H1 (cell line): ENCODE results near the gene SKAP1. TPM values are rescaled to one million over a fixed set of nuclear protein-coding genes. Genes with fewer than 3 reads are reported as not detected.

Experiments
- CTCF ChIA-PET: fragments of 300-600 bp; sonication (Branson Sonifier 250); formaldehyde crosslinking; loops from one replicate; lab custom pipeline; 2021; ENCODE audit not compliant: partially characterized antibody; lab: Charles Lee
- POLR2A ChIA-PET: fragments of 300-600 bp; sonication (Branson Sonifier 250); formaldehyde crosslinking; loops from one replicate; lab custom pipeline; 2021; ENCODE audit warnings: inconsistent platforms; ENCODE audit not compliant: partially characterized antibody; lab: Charles Lee
- DNase-seq, 2 experiments: peaks; one replicate each; pipeline versions ENCODE4 v3.0.0 to v3.0.0-alpha.2; 2010 to 2022; ENCODE audit warnings: low spot score in 2 of 2, low read depth in 1 of 2, mixed read lengths in 1 of 2
- FAIRE-seq: peaks from 2 replicates; lab custom pipeline; 2011; peaks lifted over from hg19 to GRCh38; lab: Jason Lieb, UNC
- H2AFZ ChIP-seq: 2 replicates; pipeline ENCODE4 v1.8.1; 2012; ENCODE audit warnings: low read length, inconsistent platforms
- H2AK5ac ChIP-seq: 2 replicates; pipeline ENCODE4 v1.6.1; 2013; ENCODE audit warnings: low read depth, low read length
- H2BK120ac ChIP-seq: replicated peaks from 2 replicates; pipeline ENCODE3; 2013; ENCODE audit warnings: low read depth, low read length, inconsistent platforms
- H2BK12ac ChIP-seq: 2 replicates; pipeline ENCODE4 v1.6.1; 2013; ENCODE audit warnings: low read depth, low read length
- H2BK15ac ChIP-seq: 2 replicates; pipeline ENCODE4 v1.6.1; 2013; ENCODE audit warnings: low read length
- H2BK20ac ChIP-seq: 2 replicates; pipeline ENCODE4 v1.6.1; 2013; ENCODE audit warnings: low read length
- H2BK5ac ChIP-seq: 2 replicates; pipeline ENCODE4 v1.6.1; 2013; ENCODE audit warnings: low read depth, low read length
- H3K14ac ChIP-seq: 2 replicates; pipeline ENCODE4 v1.6.1; 2013; ENCODE audit warnings: inconsistent platforms; ENCODE audit not compliant: insufficient read length
- H3K18ac ChIP-seq: 2 replicates; pipeline ENCODE4 v1.6.1; 2013; ENCODE audit warnings: low read length; ENCODE audit errors: extremely low read depth
- H3K23ac ChIP-seq: 2 replicates; pipeline ENCODE4 v1.6.1; 2013; ENCODE audit warnings: inconsistent platforms; ENCODE audit not compliant: insufficient read length
- H3K23me2 ChIP-seq: 2 replicates; pipeline ENCODE4 v1.6.1; 2013; ENCODE audit warnings: low read depth, low read length
- H3K27ac ChIP-seq: 2 replicates; pipeline ENCODE4 v1.6.1; 2011; ENCODE audit warnings: low read depth, low read length, inconsistent platforms
- H3K27me3 ChIP-seq, 4 experiments: replicated peaks in 1 of 4; 1 replicate in 1 of 4; 2 replicates in 3 of 4; pipeline versions ENCODE4 v1.6.1 to v1.8.1; 2011 to 2013; ENCODE audit warnings: low read length in 3 of 4, mild to moderate bottlenecking in 3 of 4, inconsistent platforms in 2 of 4, mixed read lengths in 2 of 4, moderate library complexity in 1 of 4; ENCODE audit not compliant: control insufficient read depth in 3 of 4, insufficient read depth in 3 of 4; ENCODE audit errors: extremely low read depth in 1 of 4
- H3K36me3 ChIP-seq, 4 experiments: 2 replicates each; pipeline versions ENCODE4 v1.6.1 to v1.8.1; 2011 to 2013; ENCODE audit warnings: mild to moderate bottlenecking in 4 of 4, low read length in 3 of 4, moderate library complexity in 2 of 4, control low read depth in 1 of 4, inconsistent platforms in 1 of 4; ENCODE audit not compliant: insufficient read depth in 4 of 4, control insufficient read depth in 2 of 4
- H3K4ac ChIP-seq: replicated peaks from 2 replicates; pipeline ENCODE3; 2013; ENCODE audit warnings: low read length, low read depth, mixed read lengths, inconsistent platforms; ENCODE audit not compliant: insufficient read length
- H3K4me1 ChIP-seq, 4 experiments: replicated peaks in 1 of 4; 1 replicate in 1 of 4; 2 replicates in 3 of 4; pipeline versions ENCODE4 v1.6.1 to v1.8.1; 2011 to 2013; ENCODE audit warnings: low read length in 3 of 4, inconsistent platforms in 2 of 4, mixed read lengths in 1 of 4; ENCODE audit not compliant: insufficient read depth in 4 of 4, control insufficient read depth in 3 of 4
- H3K4me2 ChIP-seq, 2 experiments: 2 replicates each; pipeline versions ENCODE4 v1.6.1 to v1.8.1; 2011 to 2013; ENCODE audit warnings: low read depth in 2 of 2, low read length in 2 of 2, control low read depth in 1 of 2, inconsistent platforms in 1 of 2, mild to moderate bottlenecking in 1 of 2; ENCODE audit not compliant: insufficient read depth in 1 of 2
- H3K4me3 ChIP-seq, 4 experiments: fragments of 200-600, 300-600 bp in 1 of 4; sonication (generic), shearing (Covaris generic), sonication (Bioruptor Twin) in 1 of 4; 2 replicates each; pipeline versions ENCODE4 v1.5.1 to v1.8.1; 2011 to 2016; ENCODE audit warnings: low read length in 4 of 4, low read depth in 3 of 4, control low read depth in 2 of 4, inconsistent platforms in 2 of 4, mild to moderate bottlenecking in 2 of 4, mixed read lengths in 1 of 4, moderate library complexity in 1 of 4; ENCODE audit not compliant: insufficient read depth in 2 of 4; ENCODE audit errors: extremely low read depth in 1 of 4
- H3K56ac ChIP-seq: replicated peaks from 2 replicates; pipeline ENCODE3; 2013; ENCODE audit warnings: low read depth, mild to moderate bottlenecking, mixed read lengths, low read length, inconsistent platforms; ENCODE audit not compliant: insufficient read length
- H3K79me1 ChIP-seq: 2 replicates; pipeline ENCODE4 v1.6.1; 2013; ENCODE audit warnings: low read depth, low read length, control low read depth
- H3K79me2 ChIP-seq, 2 experiments: 2 replicates each; pipeline versions ENCODE4 v1.6.1 to v1.8.1; 2012 to 2013; ENCODE audit warnings: low read length in 2 of 2, mild to moderate bottlenecking in 2 of 2, inconsistent platforms in 1 of 2; ENCODE audit not compliant: insufficient read depth in 2 of 2, control insufficient read depth in 1 of 2
- H3K9ac ChIP-seq, 4 experiments: replicated peaks in 1 of 4; 1 replicate in 1 of 4; 2 replicates in 3 of 4; pipeline versions ENCODE4 v1.6.1 to v1.8.1; 2011 to 2013; ENCODE audit warnings: low read depth in 3 of 4, low read length in 3 of 4, control low read depth in 2 of 4, mild to moderate bottlenecking in 2 of 4, moderate library complexity in 2 of 4, inconsistent platforms in 1 of 4; ENCODE audit errors: extremely low read depth in 1 of 4
- H3K9me3 ChIP-seq, 2 experiments: 2 replicates each; pipeline versions ENCODE4 v1.6.1 to v1.8.1; 2012 to 2013; ENCODE audit warnings: mild to moderate bottlenecking in 2 of 2, moderate library complexity in 2 of 2, control low read depth in 1 of 2, inconsistent platforms in 1 of 2, low read depth in 1 of 2, low read length in 1 of 2, mixed read lengths in 1 of 2; ENCODE audit not compliant: insufficient read depth in 2 of 2
- H4K20me1 ChIP-seq, 2 experiments: replicated peaks in 1 of 2; 2 replicates each; pipeline versions ENCODE3 to v1.8.1; 2011 to 2013; ENCODE audit warnings: inconsistent platforms in 2 of 2, low read length in 2 of 2, mild to moderate bottlenecking in 1 of 2; ENCODE audit not compliant: insufficient read depth in 2 of 2, control insufficient read depth in 1 of 2
- H4K5ac ChIP-seq: 2 replicates; pipeline ENCODE4 v1.6.1; 2013; ENCODE audit warnings: low read length, low read depth, mixed read lengths, inconsistent platforms; ENCODE audit not compliant: insufficient read length
- H4K8ac ChIP-seq: 2 replicates; pipeline ENCODE4 v1.8.0; 2013; ENCODE audit warnings: mild to moderate bottlenecking, moderate library complexity, low read length, inconsistent platforms; ENCODE audit not compliant: insufficient read depth; ENCODE audit errors: extremely low read depth
- H4K91ac ChIP-seq: replicated peaks from 2 replicates; pipeline ENCODE3; 2013; ENCODE audit warnings: low read length, mixed read lengths, inconsistent platforms; ENCODE audit not compliant: insufficient read length
- EGR1 ChIP-seq: IDR thresholded peaks from 2 replicates; pipeline ENCODE4 v1.6.1; 2011; ENCODE audit warnings: low read depth, low read length, borderline replicate concordance
- POLR2A ChIP-seq, 2 experiments: IDR thresholded peaks; 1 replicate in 1 of 2; 2 replicates in 1 of 2; pipeline ENCODE4 v1.6.1; 2011; ENCODE audit warnings: low read depth in 2 of 2, low read length in 2 of 2, mild to moderate bottlenecking in 2 of 2; ENCODE audit errors: control extremely low read depth in 1 of 2
- POLR2AphosphoS5 ChIP-seq: IDR thresholded peaks from 2 replicates; pipeline ENCODE4 v1.6.1; 2011; ENCODE audit warnings: low read depth, low read length
- SIX5 ChIP-seq: IDR thresholded peaks from 2 replicates; pipeline ENCODE4 v1.6.1; 2011; ENCODE audit warnings: mild to moderate bottlenecking, low read depth, low read length
- SP1 ChIP-seq: IDR thresholded peaks from 2 replicates; pipeline ENCODE4 v1.6.1; 2011; ENCODE audit warnings: low read depth, low read length
- TBP ChIP-seq: IDR thresholded peaks from 2 replicates; pipeline ENCODE4 v1.6.1; 2011; ENCODE audit warnings: low read depth, low read length, improper control_type of control experiment
- WGBS, 2 experiments: shearing (Covaris generic) in 1 of 2; methylation state at CpG; one replicate each; pipeline versions ENCODE4 v1.1.6 to v1.1.7; 2013 to 2015; ENCODE audit warnings: low lambda C conversion rate in 2 of 2, mixed read lengths in 2 of 2, inconsistent platforms in 1 of 2, low coverage in 1 of 2, missing lambda C conversion rate in 1 of 2; ENCODE audit not compliant: insufficient replicate concordance in 2 of 2, insufficient coverage in 1 of 2, insufficient read length in 1 of 2; ENCODE audit errors: extremely low coverage in 1 of 2, missing lambda C conversion rate in 1 of 2; 5-methylcytosine and 5-hydroxymethylcytosine counted together
- polyA plus RNA-seq, 7 experiments: library from polyadenylated mRNA; depleted of rRNA in 3 of 7; stranded (reverse) in 5 of 7; unstranded in 2 of 7; fragments of >200 nt in 5 of 7; fragments of 200-250 nt in 2 of 7; gene quantifications; 1 replicate in 5 of 7; 2 replicates in 1 of 7; 4 replicates in 1 of 7; pipeline versions ENCODE4 v1.2.1 to v1.2.3, GENCODE V29; 2011 to 2013; ENCODE audit warnings: missing spikeins in 2 of 7, mixed read lengths in 2 of 7
- total RNA-seq: library from RNA; stranded (reverse); fragmentation: NEBNext Ultra II Directional; extraction: Animal tissue kit (Norgen Biotek cat#: 25700); gene quantifications from 2 replicates; pipeline ENCODE4 v1.2.1, GENCODE V29; 2021

Gene SKAP1
- total and polyA plus RNA-seq, 2 of the 8 experiments (the other 6 are each of a cell fraction or from before 2014, with no cell fraction given) = not detected

DNA sequence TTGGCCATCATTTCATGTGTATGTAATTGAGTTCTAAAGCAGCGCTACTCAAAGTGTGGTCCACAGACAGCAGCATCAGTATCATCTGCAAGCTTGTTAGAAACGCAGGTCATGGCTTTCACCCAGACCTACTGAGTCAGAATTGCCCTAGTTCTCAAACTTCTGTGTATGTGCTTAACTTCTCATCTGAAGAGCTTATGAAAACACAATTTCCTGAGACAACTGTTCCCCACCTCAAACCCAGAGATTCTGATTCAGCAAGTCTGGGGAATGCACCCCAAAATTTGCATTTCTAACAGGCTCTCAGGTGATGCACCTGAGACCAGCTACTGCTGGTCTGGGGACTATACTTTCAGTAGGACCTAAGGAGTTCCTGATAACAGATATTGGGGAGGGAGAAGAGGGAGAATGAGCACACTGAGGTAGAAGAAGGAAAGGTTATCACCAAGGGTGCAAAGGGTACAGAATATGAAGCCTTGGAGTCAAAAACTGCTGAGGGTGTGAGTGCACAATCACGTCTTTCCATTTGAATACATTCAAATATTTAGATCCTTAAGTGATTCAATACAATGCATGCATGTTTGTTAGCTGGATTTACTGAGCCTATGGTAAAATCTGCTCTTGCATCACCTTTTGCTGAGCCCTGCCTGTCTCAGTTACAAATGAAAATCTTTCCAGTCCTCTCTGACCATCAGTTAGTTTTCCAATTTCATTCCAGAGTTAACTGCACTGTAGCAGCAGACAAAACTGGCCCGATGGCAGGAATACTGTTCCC, 29.2 kb upstream of the SKAP1 start:
- Histone ChIP-seq H2BK20ac (no peak overlapping the region), H3K9me3 (peaks cover 0 to 4% of the 10 kb centered on the region in 2 experiments; a peak in 1 of 4 replicates), H4K91ac (no peak overlapping the region), H2AK5ac (no peak overlapping the region), H3K18ac (no peak overlapping the region), H3K56ac (no peak overlapping the region), H4K20me1 (no peaks in the 10 kb centered on the region), H3K4me3 (no peak overlapping the region), H2BK12ac (no peak overlapping the region), H2BK15ac (no peak overlapping the region), H3K4me1 (peaks cover 0 to 12% (median 4%) of the 10 kb centered on the region in 4 experiments; a peak in 5 of 7 replicates), H3K23me2 (no peaks in the 10 kb centered on the region; the same call in 1 of the 2 replicates), H2AFZ (no peak overlapping the region), H3K23ac (no peak overlapping the region), H3K27me3 (peaks cover 4 to 13% (median 11%) of the 10 kb centered on the region in 4 experiments), H3K79me2 (no peaks in the 10 kb centered on the region), H3K4me2 (no peak overlapping the region), H2BK120ac (no peak overlapping the region), H3K14ac (no peak overlapping the region), H3K27ac (no peak overlapping the region), H4K5ac (no peak overlapping the region), H3K4ac (no peak overlapping the region), H3K79me1 (no peaks in the 10 kb centered on the region), H3K9ac (no peak overlapping the region), H4K8ac (no peak overlapping the region), H3K36me3 (no peaks in the 10 kb centered on the region; a peak in 1 of 8 replicates), H2BK5ac (no peak overlapping the region)
- ChIA-PET POLR2A (no interaction called here), CTCF (interaction anchor here (0.6 to 1.7 kb wide), 8 partner anchors 11 to 334 kb away, joined by 3 to 5 read pairs (median 3); no protein-coding TSS in a partner anchor)
- FAIRE-seq = no peak
- 77% methylated on average over 4 of the region's 4 CpGs; no CpG with 5 or more reads in 1 of the 2 experiments for WGBS, 2 experiments
- DNase-seq = no peak
- TF ChIP-seq EGR1 (no peak), SP1 (no peak), POLR2A (IDR thresholded peaks at IDR 0.05; ENCODE audit: control extremely low read depth in 1 of 2, low read depth in 2 of 2, low read length in 2 of 2) (no peak), POLR2AphosphoS5 (no peak), TBP (no peak), SIX5 (no peak)
